Urinary bladder (tissue), 2 donors: ENCODE measurements around the gene CABP4. TPM values are rescaled to one million over a fixed set of nuclear protein-coding genes. Genes with fewer than 3 reads are reported as not detected.

Experiments used
- polyA plus RNA-seq: library from polyadenylated mRNA; stranded (reverse); fragments of 200-250 nt; gene quantifications from one replicate; pipeline ENCODE4 v1.2.3, GENCODE V29; 2013
- small RNA-seq: library from RNA; depleted of rRNA; stranded (forward); fragments of <200 nt; gene quantifications from one replicate; pipeline ENCODE3, GENCODE V24; 2014
- total RNA-seq: library from RNA; depleted of rRNA; stranded (reverse); fragments of >200 nt; gene quantifications from one replicate; pipeline ENCODE4 v1.2.3, GENCODE V29; 2014
- donor health status: healthy.

CABP4 gene
- total and polyA plus RNA-seq, 2 donors: 0.26 to 0.96 TPM

Small RNA genes within 50 kb of the gene (small RNA-seq; reads per million reads assigned to genes)
- not detected for gene MIR6752

Other genes with a start within 250 kb of the CABP4 start
- 21.1 TPM for gene GRK2, start 188.9 kb upstream of the CABP4 start, total RNA-seq
- 66.3 TPM for gene GRK2, start 188.9 kb upstream of the CABP4 start, polyA plus RNA-seq
- 25.2 TPM for gene ANKRD13D, start 166.1 kb upstream of the CABP4 start, total RNA-seq
- gene ANKRD13D, start 166.1 kb upstream of the CABP4 start, polyA plus RNA-seq: 44.0 TPM
- gene SSH3, start 151.8 kb upstream of the CABP4 start, total RNA-seq: 23.6 TPM
- 52.7 TPM for gene SSH3, start 151.8 kb upstream of the CABP4 start, polyA plus RNA-seq
- gene POLD4, start 101.8 kb upstream of the CABP4 start, total RNA-seq: 8.8 TPM
- gene POLD4, start 101.8 kb upstream of the CABP4 start, polyA plus RNA-seq: 157 TPM
- 2.7 TPM for gene CLCF1, start 81.8 kb upstream of the CABP4 start, total RNA-seq
- 9.2 TPM for gene CLCF1, start 81.8 kb upstream of the CABP4 start, polyA plus RNA-seq
- gene RAD9A, start 63.4 kb upstream of the CABP4 start, total RNA-seq: 7.5 TPM
- gene RAD9A, start 63.4 kb upstream of the CABP4 start, polyA plus RNA-seq: 16.9 TPM
- gene PPP1CA, start 53.5 kb upstream of the CABP4 start, total RNA-seq: 70.6 TPM
- gene PPP1CA, start 53.5 kb upstream of the CABP4 start, polyA plus RNA-seq: 85.9 TPM
- 0.42 TPM for gene TBC1D10C, start 51.3 kb upstream of the CABP4 start, total RNA-seq
- gene TBC1D10C, start 51.3 kb upstream of the CABP4 start, polyA plus RNA-seq: 2.6 TPM
- 0.63 TPM for gene CARNS1, start 39.7 kb upstream of the CABP4 start, total RNA-seq
- gene CARNS1, start 39.7 kb upstream of the CABP4 start, polyA plus RNA-seq: 0.76 TPM
- 19.8 TPM for gene RPS6KB2, start 26.9 kb upstream of the CABP4 start, total RNA-seq
- 41.2 TPM for gene RPS6KB2, start 26.9 kb upstream of the CABP4 start, polyA plus RNA-seq
- gene PTPRCAP, start 17.7 kb upstream of the CABP4 start, total RNA-seq: 1.2 TPM
- gene PTPRCAP, start 17.7 kb upstream of the CABP4 start, polyA plus RNA-seq: 5.2 TPM
- gene CORO1B, start 11.9 kb upstream of the CABP4 start, total RNA-seq: 31.0 TPM
- gene CORO1B, start 11.9 kb upstream of the CABP4 start, polyA plus RNA-seq: 99.3 TPM
- gene GPR152, start 2.6 kb upstream of the CABP4 start, total RNA-seq: not detected
- gene GPR152, start 2.6 kb upstream of the CABP4 start, polyA plus RNA-seq: not detected
- 20.4 TPM for gene TMEM134, start 13.9 kb downstream of the CABP4 start, total RNA-seq
- gene TMEM134, start 13.9 kb downstream of the CABP4 start, polyA plus RNA-seq: 80.2 TPM
- gene AIP, start 27.7 kb downstream of the CABP4 start, total RNA-seq: 42.9 TPM
- 135 TPM for gene AIP, start 27.7 kb downstream of the CABP4 start, polyA plus RNA-seq
- 12.6 TPM for gene PITPNM1, start 50.0 kb downstream of the CABP4 start, total RNA-seq
- 18.5 TPM for gene PITPNM1, start 50.0 kb downstream of the CABP4 start, polyA plus RNA-seq
- 5.9 TPM for gene CDK2AP2, start 52.8 kb downstream of the CABP4 start, total RNA-seq
- 75.8 TPM for gene CDK2AP2, start 52.8 kb downstream of the CABP4 start, polyA plus RNA-seq
- not detected for gene CABP2, start 68.1 kb downstream of the CABP4 start, total RNA-seq
- not detected for gene CABP2, start 68.1 kb downstream of the CABP4 start, polyA plus RNA-seq
- gene GSTP1, start 128.5 kb downstream of the CABP4 start, total RNA-seq: 299 TPM
- gene GSTP1, start 128.5 kb downstream of the CABP4 start, polyA plus RNA-seq: 679 TPM
- 103 TPM for gene NDUFV1, start 151.6 kb downstream of the CABP4 start, total RNA-seq
- gene NDUFV1, start 151.6 kb downstream of the CABP4 start, polyA plus RNA-seq: 161 TPM
- 3.0 TPM for gene NUDT8, start 174.6 kb downstream of the CABP4 start, total RNA-seq
- gene NUDT8, start 174.6 kb downstream of the CABP4 start, polyA plus RNA-seq: 5.8 TPM
- not detected for gene TBX10, start 184.4 kb downstream of the CABP4 start, total RNA-seq
- gene TBX10, start 184.4 kb downstream of the CABP4 start, polyA plus RNA-seq: not detected
- gene ACY3, start 195.4 kb downstream of the CABP4 start, total RNA-seq: not detected
- gene ACY3, start 195.4 kb downstream of the CABP4 start, polyA plus RNA-seq: not detected
- 2.6 TPM for gene ALDH3B2, start 219.3 kb downstream of the CABP4 start, total RNA-seq
- gene ALDH3B2, start 219.3 kb downstream of the CABP4 start, polyA plus RNA-seq: 1.7 TPM